Stimulated activated CD8-positive, alpha-beta memory T cell treated with anti-CD3 and anti-CD28 coated beads, Interleukin-4, amount 100 ng/mL, for 24 hours (primary cell): ENCODE measurements around the gene ZCWPW2.

Source experiments
- DNase-seq: peaks from one replicate; pipeline ENCODE4 v3.0.0-alpha.2; 2020; ENCODE audit warnings: low read depth

Gene ZCWPW2, protein sequence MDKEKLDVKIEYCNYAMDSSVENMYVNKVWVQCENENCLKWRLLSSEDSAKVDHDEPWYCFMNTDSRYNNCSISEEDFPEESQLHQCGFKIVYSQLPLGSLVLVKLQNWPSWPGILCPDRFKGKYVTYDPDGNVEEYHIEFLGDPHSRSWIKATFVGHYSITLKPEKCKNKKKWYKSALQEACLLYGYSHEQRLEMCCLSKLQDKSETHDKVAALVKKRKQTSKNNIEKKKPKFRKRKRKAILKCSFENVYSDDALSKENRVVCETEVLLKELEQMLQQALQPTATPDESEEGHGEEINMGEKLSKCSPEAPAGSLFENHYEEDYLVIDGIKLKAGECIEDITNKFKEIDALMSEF

GRCh38 chr3:28348629-28349468 lies at the start of gene ZCWPW2, which contains the start of gene AZI2:
ZCWPW2 (plus strand) TSS chr3:28348721; CDS start chr3:28413069, 64,348 bp downstream.
AZI2 (minus strand) TSS chr3:28348824; CDS start chr3:28340617, 8,207 bp downstream.
- peak; percentile 89 for DNase-seq

DNA sequence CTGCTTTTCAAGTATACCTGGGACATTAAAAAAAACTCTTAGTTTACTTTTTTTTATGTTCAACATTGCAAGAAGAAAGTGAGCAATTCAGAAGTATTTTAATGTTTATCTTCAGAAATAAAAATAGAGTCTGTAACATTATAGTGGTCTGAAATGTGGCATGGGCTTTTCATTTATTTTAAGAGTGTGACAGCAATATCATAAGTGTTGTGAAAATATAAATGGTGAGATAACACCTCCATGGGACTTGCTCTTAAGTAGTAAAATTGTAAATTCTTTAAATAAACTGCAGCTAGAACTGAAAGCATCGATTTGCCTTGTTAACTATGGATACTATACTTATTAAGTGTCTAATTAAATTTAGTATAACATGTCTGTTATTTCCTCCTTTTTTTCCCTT lies 48.8 kb upstream of the ZCWPW2 start:
- DNase-seq = no peak

GRCh38 chr3:28300345-28300962 lies 48.1 kb upstream of the ZCWPW2 start:
- DNase-seq = no peak

DNA sequence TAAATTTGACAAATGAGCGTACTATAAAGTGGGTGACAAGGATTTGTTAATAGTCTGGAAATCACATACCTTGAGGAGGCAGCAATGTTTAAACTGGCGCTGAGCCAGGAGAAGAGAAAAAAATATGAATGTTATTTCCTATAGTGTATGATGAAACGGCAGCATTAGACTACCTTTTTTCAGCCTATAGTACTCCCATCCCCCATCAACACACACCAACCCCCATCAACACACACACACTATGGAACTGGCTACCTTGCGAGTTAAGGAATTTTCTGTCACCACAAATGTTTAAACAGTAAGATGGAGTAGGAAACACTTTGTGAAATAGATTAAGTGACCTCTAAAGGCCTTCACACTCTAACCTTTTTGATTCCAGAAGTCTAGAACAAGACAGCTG lies 46.8 kb upstream of the ZCWPW2 start:
- no peak for DNase-seq

- no peak for DNase-seq
Measured at GRCh38 chr3:28308196-28308595, 40.3 kb upstream of the ZCWPW2 start.

GRCh38 chr3:28315711-28316110 lies 32.8 kb upstream of the ZCWPW2 start:
- no peak for DNase-seq

GRCh38 chr3:28316226-28316625 lies 32.3 kb upstream of the ZCWPW2 start:
- no peak for DNase-seq

GRCh38 chr3:28317438-28318022 lies 31.0 kb upstream of the ZCWPW2 start:
- no peak for DNase-seq

DNA sequence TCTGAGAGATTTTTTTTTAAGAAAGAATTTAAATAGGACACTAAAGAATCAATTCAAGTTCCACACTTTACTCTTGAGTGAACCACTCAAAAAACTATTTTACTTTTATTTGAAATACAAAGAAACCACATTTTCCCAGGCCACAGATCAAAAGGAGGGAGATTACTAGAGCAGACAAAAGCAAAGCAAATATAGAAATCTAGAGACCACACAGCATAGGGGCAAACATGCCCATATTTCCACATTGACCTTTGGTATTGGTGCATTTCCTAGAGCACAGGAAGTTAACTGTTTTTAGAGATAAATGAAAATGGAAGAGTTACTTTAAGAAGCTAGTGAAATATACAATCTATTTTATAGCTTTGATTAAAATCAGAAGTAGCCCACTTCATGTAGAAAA lies 27.5 kb upstream of the ZCWPW2 start:
- no peak for DNase-seq

DNA sequence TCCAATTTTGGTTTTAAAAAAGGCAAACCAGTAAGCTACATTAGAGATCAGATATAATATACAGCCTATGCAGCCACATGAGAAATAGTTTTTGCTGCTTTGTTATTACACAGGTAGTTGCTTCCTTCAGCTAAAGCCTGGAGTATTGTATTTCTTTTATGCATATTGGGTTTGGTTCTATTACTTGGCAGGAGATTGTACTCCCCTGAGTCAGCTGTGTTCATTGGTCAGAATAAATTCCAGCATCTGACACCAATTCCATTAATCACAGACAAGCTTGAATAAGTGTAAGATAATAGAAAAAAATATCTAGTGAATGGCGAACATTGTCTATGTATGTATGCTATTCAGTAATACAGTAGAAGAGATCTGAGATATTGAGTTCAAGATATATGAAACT lies 26.1 kb upstream of the ZCWPW2 start:
- no peak for DNase-seq

DNA sequence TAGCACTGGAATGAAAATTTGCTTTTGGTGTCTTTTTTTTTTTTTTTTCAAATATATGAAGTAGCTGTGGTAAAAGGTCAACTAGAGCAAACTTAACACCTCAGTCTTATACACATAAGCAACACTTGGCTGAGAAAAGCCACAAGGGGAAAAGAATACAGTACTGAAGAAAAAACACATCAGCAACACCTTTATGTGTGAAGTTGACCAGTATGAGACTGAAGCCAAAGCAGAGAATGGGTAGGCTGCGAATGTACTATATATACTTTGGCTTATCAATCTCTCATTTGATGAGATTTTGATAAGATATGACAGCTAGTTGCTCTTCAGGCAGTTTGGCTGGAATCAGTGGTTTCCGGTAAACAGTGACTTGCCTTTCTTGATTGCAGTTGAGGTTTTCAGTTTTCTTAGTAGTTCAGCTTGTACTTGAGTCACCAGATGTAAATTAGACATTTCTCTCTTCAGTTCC lies 22.0 kb upstream of the ZCWPW2 start:
- DNase-seq = no peak

DNA sequence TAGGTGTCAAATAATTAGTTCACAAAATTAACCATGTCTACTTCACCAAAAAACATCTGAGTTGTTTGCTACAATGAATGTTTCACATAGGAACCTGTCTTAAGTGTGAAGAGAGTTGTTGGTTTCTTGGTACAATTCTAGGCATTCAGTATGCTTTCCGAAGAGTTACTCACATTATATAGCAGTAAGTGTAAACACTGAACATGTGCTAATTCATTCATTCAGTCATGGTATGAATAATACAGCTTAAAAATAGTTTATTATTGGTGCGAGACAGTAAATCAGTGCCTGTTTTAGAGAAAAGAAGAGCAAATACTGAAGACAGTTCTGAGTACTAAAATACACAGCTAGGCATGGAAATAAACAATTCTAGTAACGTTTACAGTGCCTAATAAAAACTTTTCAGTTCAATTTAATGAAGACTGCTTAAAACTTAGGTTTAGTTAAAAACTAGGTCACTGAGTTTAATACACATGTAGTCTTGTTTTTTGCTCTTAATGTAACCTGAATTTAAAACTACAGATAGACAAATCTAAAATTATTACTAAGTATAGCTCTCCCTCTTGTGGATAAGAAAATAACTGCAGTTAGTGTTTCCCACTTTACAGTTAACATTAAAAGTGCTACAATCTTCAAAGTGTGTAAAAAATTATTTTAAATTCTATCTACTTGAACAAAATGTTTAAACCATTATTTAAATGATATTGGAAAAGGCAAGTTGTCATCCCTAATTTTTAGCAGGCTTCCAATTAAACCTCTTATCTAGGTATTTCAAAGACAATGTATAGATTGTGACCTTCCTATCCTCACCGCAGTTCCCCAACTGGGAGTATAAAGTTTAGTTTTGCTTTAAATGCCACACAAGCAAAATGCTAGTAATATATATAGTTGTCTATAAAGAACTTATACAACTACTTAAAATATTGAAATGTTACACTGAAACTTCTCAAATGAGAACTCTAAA lies 20.1 kb upstream of the ZCWPW2 start:
- DNase-seq = no peak

- no peak for DNase-seq
Measured at GRCh38 chr3:28334552-28334951, 14.0 kb upstream of the ZCWPW2 start.

DNA sequence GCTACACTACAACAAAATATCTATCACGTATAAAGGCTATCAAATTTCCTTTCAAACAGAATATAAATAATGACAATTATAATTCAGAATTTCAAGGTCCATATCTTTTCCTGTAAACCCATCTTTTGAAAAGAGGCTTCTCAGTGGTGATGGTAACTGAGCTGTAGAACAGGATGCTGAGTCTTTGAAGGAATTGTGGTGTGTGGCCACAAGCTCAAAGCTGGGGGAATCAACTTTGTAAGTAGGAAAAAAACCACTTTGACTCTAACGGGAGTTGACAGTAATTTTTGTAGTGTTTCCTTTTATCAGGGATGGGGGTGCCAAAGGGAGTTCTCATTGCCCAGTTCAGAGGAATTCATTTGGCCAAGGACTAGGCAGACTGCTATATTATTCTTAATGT lies 13.3 kb upstream of the ZCWPW2 start:
- no peak for DNase-seq

- DNase-seq = no peak
Measured at GRCh38 chr3:28337230-28337629, 11.3 kb upstream of the ZCWPW2 start.

DNA sequence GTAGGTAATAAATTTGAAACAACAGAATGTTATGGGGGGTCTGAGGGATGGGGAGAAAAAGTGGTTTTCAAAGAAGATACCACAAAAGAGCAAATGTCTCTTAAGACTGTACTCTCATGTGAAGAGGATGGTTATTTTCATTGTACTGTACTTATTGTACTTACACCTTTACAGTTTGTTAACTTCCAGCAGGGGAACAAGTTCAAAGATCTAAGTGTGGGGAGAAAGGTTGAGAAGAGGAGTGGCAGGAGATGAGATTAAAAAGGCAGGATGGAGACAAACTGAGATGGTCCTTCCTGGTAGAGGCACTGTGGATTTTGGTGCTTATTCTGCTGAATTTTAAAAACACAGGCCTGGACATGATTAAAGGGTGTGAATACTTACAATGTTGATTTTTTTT lies 5.4 kb upstream of the ZCWPW2 start:
- no peak for DNase-seq

GRCh38 chr3:28345690-28346089 lies 2.8 kb upstream of the ZCWPW2 start:
- no peak for DNase-seq

DNA sequence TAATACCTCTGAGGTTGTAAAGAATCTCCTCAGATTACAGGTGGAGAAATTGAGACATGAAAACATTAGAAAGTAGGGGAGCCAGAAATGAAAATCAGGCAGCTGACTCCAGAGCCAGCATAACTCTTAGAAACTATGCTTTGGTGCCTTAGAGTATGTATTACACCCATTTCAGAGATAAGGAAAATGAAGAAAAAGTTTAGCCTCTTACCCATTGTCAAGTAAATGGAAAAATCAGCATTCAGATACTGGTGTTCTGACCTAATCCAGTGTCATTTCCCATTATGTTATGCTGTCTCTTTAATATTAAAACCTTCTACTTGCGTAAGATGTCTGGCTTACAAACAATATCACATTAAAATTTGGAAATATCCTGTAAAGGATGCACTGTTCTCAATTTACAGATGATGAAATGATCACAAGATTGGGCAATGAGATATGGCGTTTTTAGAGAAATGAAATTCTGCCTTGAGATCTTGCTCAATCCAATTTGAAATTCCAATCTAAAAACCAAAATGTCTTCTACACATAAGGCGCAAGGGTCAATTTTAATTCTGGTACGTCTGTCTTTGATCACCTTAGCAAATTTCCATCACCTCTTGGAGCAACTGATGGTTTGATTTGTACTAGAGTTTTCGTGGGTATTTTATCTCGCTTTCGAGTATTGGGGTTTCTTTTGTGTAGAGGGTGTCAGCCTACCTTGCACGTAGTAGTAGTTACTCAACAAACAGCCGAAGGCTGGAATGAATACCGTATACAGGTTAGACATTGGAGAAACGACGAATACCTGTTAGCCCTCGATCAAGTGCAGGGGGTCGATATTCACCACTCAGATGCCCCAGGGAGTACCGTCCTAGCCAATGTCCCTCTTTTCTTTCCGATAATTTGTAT lies 902 bp upstream of the ZCWPW2 start:
- DNase-seq = no peak

DNA sequence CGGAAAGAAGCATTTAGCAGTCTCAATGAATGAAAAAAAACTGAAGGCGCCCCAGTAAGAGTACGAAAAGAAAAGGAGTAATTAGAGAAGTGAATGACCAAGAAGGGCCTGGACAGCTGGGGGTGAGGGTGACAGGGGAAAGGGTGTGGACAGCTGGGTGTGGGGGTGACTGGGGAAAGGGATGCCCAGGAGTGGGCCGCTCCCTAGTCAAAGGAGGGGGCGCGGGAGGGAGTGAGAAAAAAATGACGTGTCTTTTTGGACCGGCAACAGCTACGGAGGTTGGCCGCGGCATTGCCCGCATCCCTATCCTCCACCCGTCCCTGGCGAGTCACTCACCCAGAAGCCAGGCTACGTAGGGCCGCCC lies 274 bp upstream of the ZCWPW2 start:
- no peak for DNase-seq

DNA sequence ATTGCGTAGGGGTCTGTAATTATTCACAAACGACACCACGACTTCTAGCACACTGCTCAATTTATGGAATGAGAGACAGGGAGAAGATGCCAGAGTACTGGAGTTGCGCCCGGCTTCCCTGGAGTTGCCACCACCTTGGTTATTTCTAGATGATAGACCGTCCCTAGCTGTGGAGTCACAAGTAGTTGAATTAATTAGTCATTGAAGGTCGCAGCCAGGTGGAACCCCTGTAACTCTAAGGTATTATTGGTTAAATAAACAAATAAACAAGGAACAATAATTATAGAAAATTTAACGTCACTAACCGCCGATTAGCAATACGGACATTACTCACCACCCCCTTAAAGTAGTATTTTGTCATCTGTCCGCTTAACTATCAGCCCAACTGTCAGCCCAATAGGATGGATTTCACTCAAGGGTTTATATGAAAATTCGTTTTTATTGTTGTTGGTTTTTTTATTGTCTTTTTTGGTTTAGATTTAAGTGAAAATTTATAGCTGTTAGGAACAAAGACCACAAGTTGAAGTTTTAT lies 1.0 kb downstream of the ZCWPW2 start:
- no peak for DNase-seq
